Measurements from ENCODE around the gene MYLK3.

Gene MYLK3

GRCh38 chr16:46757339-46758050 is 9.4 kb upstream of the MYLK3 start:
- DNase-seq: no peak

- DNase-seq: no peak
These were observed 8.6 kb upstream of the MYLK3 start for GRCh38 chr16:46756772-46757171.

- DNase-seq: no peak
These were observed 4.9 kb upstream of the MYLK3 start for GRCh38 chr16:46753015-46753414.

GRCh38 chr16:46751381-46751780 is 3.2 kb upstream of the MYLK3 start:
- DNase-seq: no peak

- DNase-seq: peak in 1 of 2 experiments; percentile 23
These were observed 896 bp upstream of the MYLK3 start for GRCh38 chr16:46748775-46749705.

- DNase-seq: no peak
These were observed 1.0 kb downstream of the MYLK3 start for GRCh38 chr16:46746821-46747776.

GRCh38 chr16:46745617-46746016 is 2.5 kb downstream of the MYLK3 start:
- no peak for DNase-seq

- DNase-seq: no peak
These were observed 4.9 kb downstream of the MYLK3 start for GRCh38 chr16:46743232-46743719.

GRCh38 chr16:46739934-46740333 is 8.2 kb downstream of the MYLK3 start:
- DNase-seq: no peak

GRCh38 chr16:46737621-46738214 is 10.4 kb downstream of the MYLK3 start:
- no peak for DNase-seq

GRCh38 chr16:46736695-46737094 is 11.4 kb downstream of the MYLK3 start:
- no peak for DNase-seq

GRCh38 chr16:46733319-46733830 is 14.8 kb downstream of the MYLK3 start:
- DNase-seq: no peak

- no peak for DNase-seq
These were observed 15.6 kb downstream of the MYLK3 start for GRCh38 chr16:46732561-46732960.

GRCh38 chr16:46731691-46732555 is 16.2 kb downstream of the MYLK3 start:
- DNase-seq: no peak

GRCh38 chr16:46730801-46731690 is 17.1 kb downstream of the MYLK3 start:
- DNase-seq: no peak

GRCh38 chr16:46730126-46730525 is 18.0 kb downstream of the MYLK3 start:
- DNase-seq: no peak

GRCh38 chr16:46729326-46729995 is 18.7 kb downstream of the MYLK3 start:
- no peak for DNase-seq

GRCh38 chr16:46728806-46729205 is 19.3 kb downstream of the MYLK3 start:
- no peak for DNase-seq

GRCh38 chr16:46727630-46728029 is 20.5 kb downstream of the MYLK3 start:
- DNase-seq: no peak
